H1 (cell line): ENCODE data around the gene RNASE3. TPM values are rescaled to one million over a fixed set of nuclear protein-coding genes. Genes with fewer than 3 reads are reported as not detected.

ENCODE experiments used
- CTCF ChIA-PET: fragments of 300-600 bp; sonication (Branson Sonifier 250); formaldehyde crosslinking; loops from one replicate; lab custom pipeline; 2021; ENCODE audit not compliant: partially characterized antibody; lab: Charles Lee
- POLR2A ChIA-PET: fragments of 300-600 bp; sonication (Branson Sonifier 250); formaldehyde crosslinking; loops from one replicate; lab custom pipeline; 2021; ENCODE audit warnings: inconsistent platforms; ENCODE audit not compliant: partially characterized antibody; lab: Charles Lee
- DNase-seq, 2 experiments: peaks; one replicate each; pipeline versions ENCODE4 v3.0.0 to v3.0.0-alpha.2; 2010 to 2022; ENCODE audit warnings: low spot score in 2 of 2, low read depth in 1 of 2, mixed read lengths in 1 of 2
- FAIRE-seq: peaks from 2 replicates; lab custom pipeline; 2011; peaks lifted over from hg19 to GRCh38; lab: Jason Lieb, UNC
- H2AFZ ChIP-seq: 2 replicates; pipeline ENCODE4 v1.8.1; 2012; ENCODE audit warnings: low read length, inconsistent platforms
- H2AK5ac ChIP-seq: 2 replicates; pipeline ENCODE4 v1.6.1; 2013; ENCODE audit warnings: low read depth, low read length
- H2BK120ac ChIP-seq: replicated peaks from 2 replicates; pipeline ENCODE3; 2013; ENCODE audit warnings: low read depth, low read length, inconsistent platforms
- H2BK12ac ChIP-seq: 2 replicates; pipeline ENCODE4 v1.6.1; 2013; ENCODE audit warnings: low read depth, low read length
- H2BK15ac ChIP-seq: 2 replicates; pipeline ENCODE4 v1.6.1; 2013; ENCODE audit warnings: low read length
- H2BK20ac ChIP-seq: 2 replicates; pipeline ENCODE4 v1.6.1; 2013; ENCODE audit warnings: low read length
- H2BK5ac ChIP-seq: 2 replicates; pipeline ENCODE4 v1.6.1; 2013; ENCODE audit warnings: low read depth, low read length
- H3K14ac ChIP-seq: 2 replicates; pipeline ENCODE4 v1.6.1; 2013; ENCODE audit warnings: inconsistent platforms; ENCODE audit not compliant: insufficient read length
- H3K18ac ChIP-seq: 2 replicates; pipeline ENCODE4 v1.6.1; 2013; ENCODE audit warnings: low read length; ENCODE audit errors: extremely low read depth
- H3K23ac ChIP-seq: 2 replicates; pipeline ENCODE4 v1.6.1; 2013; ENCODE audit warnings: inconsistent platforms; ENCODE audit not compliant: insufficient read length
- H3K23me2 ChIP-seq: 2 replicates; pipeline ENCODE4 v1.6.1; 2013; ENCODE audit warnings: low read depth, low read length
- H3K27ac ChIP-seq: 2 replicates; pipeline ENCODE4 v1.6.1; 2011; ENCODE audit warnings: low read depth, low read length, inconsistent platforms
- H3K27me3 ChIP-seq, 4 experiments: replicated peaks in 1 of 4; 1 replicate in 1 of 4; 2 replicates in 3 of 4; pipeline versions ENCODE4 v1.6.1 to v1.8.1; 2011 to 2013; ENCODE audit warnings: low read length in 3 of 4, mild to moderate bottlenecking in 3 of 4, inconsistent platforms in 2 of 4, mixed read lengths in 2 of 4, moderate library complexity in 1 of 4; ENCODE audit not compliant: control insufficient read depth in 3 of 4, insufficient read depth in 3 of 4; ENCODE audit errors: extremely low read depth in 1 of 4
- H3K36me3 ChIP-seq, 4 experiments: 2 replicates each; pipeline versions ENCODE4 v1.6.1 to v1.8.1; 2011 to 2013; ENCODE audit warnings: mild to moderate bottlenecking in 4 of 4, low read length in 3 of 4, moderate library complexity in 2 of 4, control low read depth in 1 of 4, inconsistent platforms in 1 of 4; ENCODE audit not compliant: insufficient read depth in 4 of 4, control insufficient read depth in 2 of 4
- H3K4ac ChIP-seq: replicated peaks from 2 replicates; pipeline ENCODE3; 2013; ENCODE audit warnings: low read length, low read depth, mixed read lengths, inconsistent platforms; ENCODE audit not compliant: insufficient read length
- H3K4me1 ChIP-seq, 4 experiments: replicated peaks in 1 of 4; 1 replicate in 1 of 4; 2 replicates in 3 of 4; pipeline versions ENCODE4 v1.6.1 to v1.8.1; 2011 to 2013; ENCODE audit warnings: low read length in 3 of 4, inconsistent platforms in 2 of 4, mixed read lengths in 1 of 4; ENCODE audit not compliant: insufficient read depth in 4 of 4, control insufficient read depth in 3 of 4
- H3K4me2 ChIP-seq, 2 experiments: 2 replicates each; pipeline versions ENCODE4 v1.6.1 to v1.8.1; 2011 to 2013; ENCODE audit warnings: low read depth in 2 of 2, low read length in 2 of 2, control low read depth in 1 of 2, inconsistent platforms in 1 of 2, mild to moderate bottlenecking in 1 of 2; ENCODE audit not compliant: insufficient read depth in 1 of 2
- H3K4me3 ChIP-seq, 4 experiments: fragments of 200-600, 300-600 bp in 1 of 4; sonication (generic), shearing (Covaris generic), sonication (Bioruptor Twin) in 1 of 4; 2 replicates each; pipeline versions ENCODE4 v1.5.1 to v1.8.1; 2011 to 2016; ENCODE audit warnings: low read length in 4 of 4, low read depth in 3 of 4, control low read depth in 2 of 4, inconsistent platforms in 2 of 4, mild to moderate bottlenecking in 2 of 4, mixed read lengths in 1 of 4, moderate library complexity in 1 of 4; ENCODE audit not compliant: insufficient read depth in 2 of 4; ENCODE audit errors: extremely low read depth in 1 of 4
- H3K56ac ChIP-seq: replicated peaks from 2 replicates; pipeline ENCODE3; 2013; ENCODE audit warnings: low read depth, mild to moderate bottlenecking, mixed read lengths, low read length, inconsistent platforms; ENCODE audit not compliant: insufficient read length
- H3K79me1 ChIP-seq: 2 replicates; pipeline ENCODE4 v1.6.1; 2013; ENCODE audit warnings: low read depth, low read length, control low read depth
- H3K79me2 ChIP-seq, 2 experiments: 2 replicates each; pipeline versions ENCODE4 v1.6.1 to v1.8.1; 2012 to 2013; ENCODE audit warnings: low read length in 2 of 2, mild to moderate bottlenecking in 2 of 2, inconsistent platforms in 1 of 2; ENCODE audit not compliant: insufficient read depth in 2 of 2, control insufficient read depth in 1 of 2
- H3K9ac ChIP-seq, 4 experiments: replicated peaks in 1 of 4; 1 replicate in 1 of 4; 2 replicates in 3 of 4; pipeline versions ENCODE4 v1.6.1 to v1.8.1; 2011 to 2013; ENCODE audit warnings: low read depth in 3 of 4, low read length in 3 of 4, control low read depth in 2 of 4, mild to moderate bottlenecking in 2 of 4, moderate library complexity in 2 of 4, inconsistent platforms in 1 of 4; ENCODE audit errors: extremely low read depth in 1 of 4
- H3K9me3 ChIP-seq, 2 experiments: 2 replicates each; pipeline versions ENCODE4 v1.6.1 to v1.8.1; 2012 to 2013; ENCODE audit warnings: mild to moderate bottlenecking in 2 of 2, moderate library complexity in 2 of 2, control low read depth in 1 of 2, inconsistent platforms in 1 of 2, low read depth in 1 of 2, low read length in 1 of 2, mixed read lengths in 1 of 2; ENCODE audit not compliant: insufficient read depth in 2 of 2
- H4K20me1 ChIP-seq, 2 experiments: replicated peaks in 1 of 2; 2 replicates each; pipeline versions ENCODE3 to v1.8.1; 2011 to 2013; ENCODE audit warnings: inconsistent platforms in 2 of 2, low read length in 2 of 2, mild to moderate bottlenecking in 1 of 2; ENCODE audit not compliant: insufficient read depth in 2 of 2, control insufficient read depth in 1 of 2
- H4K5ac ChIP-seq: 2 replicates; pipeline ENCODE4 v1.6.1; 2013; ENCODE audit warnings: low read length, low read depth, mixed read lengths, inconsistent platforms; ENCODE audit not compliant: insufficient read length
- H4K8ac ChIP-seq: 2 replicates; pipeline ENCODE4 v1.8.0; 2013; ENCODE audit warnings: mild to moderate bottlenecking, moderate library complexity, low read length, inconsistent platforms; ENCODE audit not compliant: insufficient read depth; ENCODE audit errors: extremely low read depth
- H4K91ac ChIP-seq: replicated peaks from 2 replicates; pipeline ENCODE3; 2013; ENCODE audit warnings: low read length, mixed read lengths, inconsistent platforms; ENCODE audit not compliant: insufficient read length
- CHD2 ChIP-seq: IDR thresholded peaks from 2 replicates; pipeline ENCODE4 v1.6.1; 2012; ENCODE audit warnings: low read length, improper control_type of control experiment
- E2F6 ChIP-seq: IDR thresholded peaks from 2 replicates; pipeline ENCODE4 v1.6.1; 2012; ENCODE audit warnings: inconsistent platforms
- KDM4A ChIP-seq: IDR thresholded peaks from one replicate; pipeline ENCODE4 v1.7.1; 2012; ENCODE audit warnings: low read depth, mild to moderate bottlenecking, moderate library complexity, low read length, inconsistent platforms; ENCODE audit not compliant: severe bottlenecking
- PHF8 ChIP-seq: fragments of 200-600 bp; sonication (generic); conservative IDR thresholded peaks from 2 replicates; pipeline ENCODE4 v1.7.1; 2012; ENCODE audit warnings: low read depth, mild to moderate bottlenecking, inconsistent platforms, low read length, moderate library complexity
- POLR2A ChIP-seq, 2 experiments: IDR thresholded peaks; 1 replicate in 1 of 2; 2 replicates in 1 of 2; pipeline ENCODE4 v1.6.1; 2011; ENCODE audit warnings: low read depth in 2 of 2, low read length in 2 of 2, mild to moderate bottlenecking in 2 of 2; ENCODE audit errors: control extremely low read depth in 1 of 2
- RAD21 ChIP-seq, 2 experiments: IDR thresholded peaks in 1 of 2; conservative IDR thresholded peaks in 1 of 2; 2 replicates each; pipeline ENCODE4 v1.6.1; 2011; ENCODE audit warnings: low read depth in 2 of 2, low read length in 2 of 2, improper control_type of control experiment in 1 of 2, inconsistent platforms in 1 of 2, mild to moderate bottlenecking in 1 of 2, moderate library complexity in 1 of 2
- RXRA ChIP-seq: IDR thresholded peaks from 2 replicates; pipeline ENCODE4 v1.6.1; 2011; ENCODE audit warnings: low read depth, mild to moderate bottlenecking, low read length, moderate library complexity; ENCODE audit not compliant: insufficient read depth
- SIX5 ChIP-seq: IDR thresholded peaks from 2 replicates; pipeline ENCODE4 v1.6.1; 2011; ENCODE audit warnings: mild to moderate bottlenecking, low read depth, low read length
- YY1 ChIP-seq: IDR thresholded peaks from 2 replicates; pipeline ENCODE4 v1.6.1; 2011; ENCODE audit warnings: low read depth, mild to moderate bottlenecking, low read length
- WGBS, 2 experiments: shearing (Covaris generic) in 1 of 2; methylation state at CpG; one replicate each; pipeline versions ENCODE4 v1.1.6 to v1.1.7; 2013 to 2015; ENCODE audit warnings: low lambda C conversion rate in 2 of 2, mixed read lengths in 2 of 2, inconsistent platforms in 1 of 2, low coverage in 1 of 2, missing lambda C conversion rate in 1 of 2; ENCODE audit not compliant: insufficient replicate concordance in 2 of 2, insufficient coverage in 1 of 2, insufficient read length in 1 of 2; ENCODE audit errors: extremely low coverage in 1 of 2, missing lambda C conversion rate in 1 of 2; 5-methylcytosine and 5-hydroxymethylcytosine counted together
- polyA plus RNA-seq, 7 experiments: library from polyadenylated mRNA; depleted of rRNA in 3 of 7; stranded (reverse) in 5 of 7; unstranded in 2 of 7; fragments of >200 nt in 5 of 7; fragments of 200-250 nt in 2 of 7; gene quantifications; 1 replicate in 5 of 7; 2 replicates in 1 of 7; 4 replicates in 1 of 7; pipeline versions ENCODE4 v1.2.1 to v1.2.3, GENCODE V29; 2011 to 2013; ENCODE audit warnings: missing spikeins in 2 of 7, mixed read lengths in 2 of 7
- total RNA-seq: library from RNA; stranded (reverse); fragmentation: NEBNext Ultra II Directional; extraction: Animal tissue kit (Norgen Biotek cat#: 25700); gene quantifications from 2 replicates; pipeline ENCODE4 v1.2.1, GENCODE V29; 2021

Gene RNASE3
- total and polyA plus RNA-seq, 2 of the 8 experiments (the other 6 are each of a cell fraction or from before 2014, with no cell fraction given) = not detected

- Histone ChIP-seq H4K5ac (peak overlapping the region; percentile 34), H3K9me3 (0 out of 4 replicates have a peak, but pooled peaks cover 0 to 2% of the 10 kb centered on the region in 2 experiments), H3K4me3 (peak overlapping the region; percentile 27 to 55 (median 38); a peak in 7 of 8 replicates), H3K79me2 (no peaks in the 10 kb centered on the region), H2BK12ac (0 out of 2 replicates have a peak overlapping the region, but pooled peaks have one; percentile 50), H2AFZ (peak overlapping the region; percentile 97), H3K4ac (no peak overlapping the region), H2BK120ac (no peak overlapping the region), H3K56ac (no peak overlapping the region), H3K36me3 (no peaks in the 10 kb centered on the region), H3K4me1 (no peaks in the 10 kb centered on the region), H4K20me1 (no peaks in the 10 kb centered on the region), H2BK5ac (peak overlapping the region; percentile 35; the same call in 1 of the 2 replicates), H3K23ac (no peak overlapping the region), H2BK20ac (0 out of 2 replicates have a peak overlapping the region, but pooled peaks have one; percentile 48), H3K14ac (no peak overlapping the region), H3K27me3 (no peaks in the 10 kb centered on the region; a peak in 4 of 7 replicates), H3K23me2 (peaks cover 4% of the 10 kb centered on the region; the same call in 1 of the 2 replicates), H3K9ac (peak overlapping the region in 1 of 4 experiments; percentile 4; a peak in 1 of 7 replicates), H2BK15ac (0 out of 2 replicates have a peak overlapping the region, but pooled peaks have one; percentile 72), H4K91ac (peak overlapping the region; percentile 89), H4K8ac (peak overlapping the region; percentile 81), H3K27ac (no peak overlapping the region), H3K18ac (peak overlapping the region; percentile 71; the same call in 1 of the 2 replicates), H3K4me2 (peak overlapping the region; percentile 55 to 70), H2AK5ac (peak overlapping the region; percentile 33; the same call in 1 of the 2 replicates), H3K79me1 (no peaks in the 10 kb centered on the region)
- 23% methylated on average over 26 of the region's 26 CpGs; no CpG with 5 or more reads in 1 of the 2 experiments for WGBS, 2 experiments
- DNase-seq = peak; percentile 87 to 92
- FAIRE-seq = peak; percentile 97
- CTCF ChIA-PET = interaction anchor here (0.5 to 5.6 kb wide), 36 partner anchors 14 to 250 kb away, joined by 3 to 74 read pairs (median 4); partner anchors contain the start of gene RNASE4
- POLR2A ChIA-PET = interaction anchor here (0.9 to 2.3 kb wide), 5 partner anchors 15 to 198 kb away, joined by 3 to 8 read pairs (median 4); partner anchors contain the start of gene ARHGEF40
- TF ChIP-seq CHD2 (0 out of 2 replicates have a peak, but pooled peaks have one; percentile 31), RAD21 (IDR thresholded peaks at IDR 0.05 in 1 of 2, conservative IDR thresholded peaks at IDR 0.05 in 1 of 2; ENCODE audit: low read depth in 2 of 2, low read length in 2 of 2) (peak; percentile 90 to 91), E2F6 (peak; percentile 72), SIX5 (0 out of 2 replicates have a peak, but pooled peaks have one; percentile 12), KDM4A (peak; percentile 52), RXRA (no peak), PHF8 (0 out of 2 replicates have a peak, but pooled peaks have one; percentile 31), POLR2A (IDR thresholded peaks at IDR 0.05; ENCODE audit: control extremely low read depth in 1 of 2, low read depth in 2 of 2, low read length in 2 of 2) (peak in 1 of 2 experiments; percentile 64; a peak in 2 of 3 replicates), YY1 (peak; percentile 77)
Observed at GRCh38 chr14:20873370-20874177, 17.6 kb upstream of the RNASE3 start.
